GM18868 (cell line): ENCODE results near the gene TCERG1L.

Experiments
- ATAC-seq: cut with Tn5 transposase; IDR thresholded peaks from one replicate; pipeline ENCODE4 v1.9.1; 2021; ENCODE audit warnings: mild to moderate bottlenecking, moderate library complexity; ENCODE audit not compliant: unreplicated experiment

TCERG1L gene

GRCh38 chr10:131131726-131132591, 179.6 kb downstream of the TCERG1L start:
- no peak for ATAC-seq

- ATAC-seq, result no peak
Observed at GRCh38 chr10:131130025-131130424, 181.5 kb downstream of the TCERG1L start.

- ATAC-seq, result no peak
Observed at GRCh38 chr10:131129544-131129943, 182.0 kb downstream of the TCERG1L start.

- no peak for ATAC-seq
Observed at GRCh38 chr10:131128731-131129130, 182.8 kb downstream of the TCERG1L start.

GRCh38 chr10:131127610-131128009, 183.9 kb downstream of the TCERG1L start:
- ATAC-seq, result no peak

GRCh38 chr10:131127138-131127589, 184.4 kb downstream of the TCERG1L start:
- ATAC-seq, result no peak

- no peak for ATAC-seq
Observed at GRCh38 chr10:131126321-131127137, 185.0 kb downstream of the TCERG1L start.

GRCh38 chr10:131125511-131126225, 185.9 kb downstream of the TCERG1L start:
- ATAC-seq, result no peak

- ATAC-seq, result no peak
Observed at GRCh38 chr10:131124945-131125344, 186.6 kb downstream of the TCERG1L start.

- no peak for ATAC-seq
Observed at GRCh38 chr10:131123496-131123895, 188.0 kb downstream of the TCERG1L start.

GRCh38 chr10:131121511-131122035, 189.9 kb downstream of the TCERG1L start:
- ATAC-seq, result no peak

- ATAC-seq, result no peak
Observed at GRCh38 chr10:131119626-131120355, 191.7 kb downstream of the TCERG1L start.

GRCh38 chr10:131117416-131118212, 193.9 kb downstream of the TCERG1L start:
- no peak for ATAC-seq

GRCh38 chr10:131116991-131117375, 194.5 kb downstream of the TCERG1L start:
- no peak for ATAC-seq

- ATAC-seq, result no peak
Observed at GRCh38 chr10:131116216-131116990, 195.1 kb downstream of the TCERG1L start.

GRCh38 chr10:131115801-131116200, 195.7 kb downstream of the TCERG1L start:
- no peak for ATAC-seq

GRCh38 chr10:131115321-131115720, 196.2 kb downstream of the TCERG1L start:
- ATAC-seq, result no peak

- no peak for ATAC-seq
Observed at GRCh38 chr10:131114846-131115245, 196.7 kb downstream of the TCERG1L start.
